Immature natural killer cell (primary cell): ENCODE results near the gene ZNF205. TPM values are rescaled to one million over a fixed set of nuclear protein-coding genes. Genes with fewer than 3 reads are reported as not detected.
A peak's percentile ranks its signal among the peaks of the same experiment; 100 is the strongest.

Experiments used
- DNase-seq, 3 donors: peaks; one replicate each; pipeline ENCODE4 v3.0.0; 2022; ENCODE audit warnings: mixed read lengths in 1 of 3
- H3K27ac Mint-ChIP-seq, 6 donors: one replicate each; pipeline ENCODE4 v1.8.0; 2020; ENCODE audit warnings: mixed read lengths in 6 of 6, mild to moderate bottlenecking in 5 of 6, inconsistent platforms in 4 of 6, moderate library complexity in 3 of 6
- H3K27me3 Mint-ChIP-seq, 3 donors: one replicate each; pipeline ENCODE4 v1.8.0; 2020 to 2021; ENCODE audit warnings: low read depth in 3 of 3, mild to moderate bottlenecking in 3 of 3, mixed read lengths in 3 of 3, moderate library complexity in 3 of 3, inconsistent platforms in 1 of 3
- H3K36me3 Mint-ChIP-seq, 3 donors: one replicate each; pipeline ENCODE4 v1.8.0; 2020; ENCODE audit warnings: mixed read lengths in 3 of 3, inconsistent platforms in 2 of 3, mild to moderate bottlenecking in 2 of 3
- H3K4me1 Mint-ChIP-seq, 2 donors: one replicate each; pipeline ENCODE4 v1.8.0; 2020; ENCODE audit warnings: inconsistent platforms in 2 of 2, mild to moderate bottlenecking in 2 of 2, mixed read lengths in 2 of 2, moderate library complexity in 1 of 2
- H3K4me3 Mint-ChIP-seq, 5 donors: one replicate each; pipeline ENCODE4 v1.8.0; 2020; ENCODE audit warnings: mild to moderate bottlenecking in 5 of 5, mixed read lengths in 5 of 5, inconsistent platforms in 3 of 5, moderate library complexity in 3 of 5
- H3K9me3 Mint-ChIP-seq, 6 donors: one replicate each; pipeline ENCODE4 v1.8.0; 2020; ENCODE audit warnings: mild to moderate bottlenecking in 6 of 6, mixed read lengths in 6 of 6, inconsistent platforms in 4 of 6, moderate library complexity in 3 of 6
- polyA plus RNA-seq, 3 donors: library from polyadenylated mRNA; unstranded; fragments of 300-500 nt; fragmentation: Illumina TruSeq; gene quantifications; one replicate each; pipeline ENCODE4 v1.2.3, GENCODE V29; 2021

Gene ZNF205
- polyA plus RNA-seq, 3 donors from 2014 or later: 0.13 TPM; not detected in 2

DNA sequence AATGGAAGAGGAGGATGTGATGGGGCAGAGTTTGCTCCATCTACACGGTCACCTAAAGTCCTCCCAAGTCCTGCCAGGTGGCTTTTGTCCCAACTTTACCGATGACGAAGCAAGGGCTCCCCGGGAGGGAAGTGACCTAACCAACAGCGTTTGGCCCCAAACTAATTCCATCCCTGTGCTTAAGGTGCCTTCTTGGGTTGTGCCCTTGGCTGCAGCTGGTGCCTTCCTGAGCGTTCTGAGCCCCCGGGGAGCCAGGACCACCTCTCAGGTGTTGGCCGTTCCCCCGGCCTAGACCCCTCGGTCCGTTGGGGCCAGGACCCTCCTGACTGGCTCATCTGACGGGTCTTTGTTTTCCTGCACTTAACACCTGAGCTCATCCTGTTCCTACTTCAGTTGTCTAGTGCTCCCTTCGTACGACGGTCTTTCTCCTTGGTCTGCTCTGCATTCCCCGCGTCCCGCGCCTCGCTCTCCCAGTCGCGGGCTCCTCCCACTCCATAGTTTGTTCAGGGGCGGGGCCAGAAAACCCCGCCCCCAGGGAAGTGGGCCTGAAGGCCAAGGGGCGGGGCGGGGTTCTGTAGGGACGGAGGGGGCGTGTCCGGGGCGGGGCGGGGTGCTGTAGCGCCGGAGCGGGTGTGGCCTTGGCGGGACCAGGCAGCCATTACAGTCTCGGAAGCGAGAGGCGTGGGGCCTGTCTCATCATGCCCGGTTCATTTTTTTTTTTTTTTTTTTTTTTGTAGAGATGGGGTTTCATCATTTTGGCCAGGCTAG lies 12.5 kb upstream of the ZNF205 start:
- DNase-seq: peak; percentile 75 to 80 (median 78)
- Mint-ChIP-seq H3K4me3 (peak overlapping the region; percentile 67 to 86 (median 79)), H3K4me1 (peaks cover 57 to 62% of the 10 kb centered on the region in 2 donors), H3K36me3 (no peaks in the 10 kb centered on the region), H3K9me3 (no peaks in the 10 kb centered on the region), H3K27me3 (peaks cover 3 to 8% (median 6%) of the 10 kb centered on the region in 3 donors), H3K27ac (peak overlapping the region; percentile 67 to 94 (median 85))

DNA sequence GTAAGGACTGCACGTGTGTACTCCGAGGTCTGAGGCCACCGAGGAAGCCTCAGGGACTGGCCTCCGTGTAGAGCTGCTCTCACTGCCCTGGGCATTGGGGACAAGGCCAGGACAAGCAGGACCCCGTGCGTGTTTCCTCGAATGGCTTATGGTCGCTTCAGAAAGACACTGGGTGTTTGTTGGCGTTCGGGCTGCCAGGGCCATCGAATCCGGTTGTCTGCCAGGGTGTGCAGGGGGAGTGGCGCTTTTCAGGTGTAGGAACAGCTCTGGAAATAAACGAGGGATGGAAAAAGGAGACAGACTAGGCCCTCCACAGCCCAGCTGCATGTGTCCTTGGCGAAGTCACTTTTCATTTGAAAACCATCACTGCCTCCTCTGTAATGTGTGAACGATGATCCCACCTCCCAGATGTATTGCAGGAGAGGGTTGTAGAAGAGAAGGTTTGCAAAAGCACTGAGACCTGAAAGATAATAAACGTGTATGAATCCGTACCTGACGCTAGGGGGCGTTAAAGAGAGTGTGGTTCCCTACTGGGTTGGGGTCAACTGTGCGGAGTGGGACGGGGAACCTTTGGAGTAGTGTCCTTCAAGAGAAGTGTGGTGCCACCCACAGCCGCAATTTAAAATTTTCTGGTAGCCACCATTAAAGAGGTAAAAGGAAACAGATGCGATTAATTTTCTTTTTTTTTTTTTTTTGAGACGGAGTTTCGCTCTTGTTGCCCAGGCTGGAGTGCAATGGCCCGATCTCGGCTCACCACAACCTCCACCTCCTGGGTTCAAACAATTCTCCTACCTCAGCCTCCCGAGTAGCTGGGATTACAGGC lies 11.2 kb upstream of the ZNF205 start:
- peak; percentile 63 to 67 (median 67) for DNase-seq
- no peaks in the 10 kb centered on the region for H3K36me3 Mint-ChIP-seq
- H3K4me1 Mint-ChIP-seq: peaks cover 61 to 62% of the 10 kb centered on the region in 2 donors
- H3K27me3 Mint-ChIP-seq: peaks cover 6 to 11% (median 8%) of the 10 kb centered on the region in 3 donors
- peak overlapping the region; percentile 87 to 94 (median 91) for H3K4me3 Mint-ChIP-seq
- H3K9me3 Mint-ChIP-seq: no peaks in the 10 kb centered on the region
- peak overlapping the region; percentile 75 to 92 (median 87) for H3K27ac Mint-ChIP-seq

DNA sequence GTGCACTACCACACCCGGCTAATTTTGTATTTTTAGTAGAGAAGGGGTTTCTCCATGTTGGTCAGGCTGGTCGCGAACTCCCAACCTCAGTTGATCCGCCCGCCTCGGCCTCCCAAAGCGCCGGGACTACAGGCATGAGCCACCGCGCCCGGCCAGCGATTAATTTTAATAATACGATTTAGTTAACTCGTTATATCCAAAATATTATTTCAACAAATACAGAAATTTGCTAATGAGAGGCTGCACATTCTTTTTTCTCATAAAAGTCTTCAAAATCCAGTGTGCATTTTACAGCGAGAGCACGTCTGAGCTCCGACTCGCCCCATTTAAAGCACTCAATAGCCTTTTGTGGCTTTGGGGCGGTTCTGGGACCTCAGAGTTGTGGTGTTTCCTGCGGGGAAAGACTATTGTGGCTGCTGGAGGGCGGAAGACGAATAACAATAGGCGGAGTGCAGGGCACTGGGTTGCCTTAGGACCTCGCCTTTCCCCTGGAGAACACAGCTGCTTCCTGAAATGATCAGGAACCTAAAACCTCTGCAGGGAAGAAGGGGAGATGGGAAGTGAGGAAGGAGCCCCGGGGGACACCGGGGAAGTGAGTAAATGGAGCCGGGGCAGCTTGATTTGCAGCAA lies 10.4 kb upstream of the ZNF205 start:
- Mint-ChIP-seq H3K4me3 (peak overlapping the region; percentile 87 to 94 (median 91)), H3K27ac (peak overlapping the region; percentile 75 to 92 (median 84)), H3K36me3 (no peaks in the 10 kb centered on the region), H3K9me3 (no peaks in the 10 kb centered on the region), H3K27me3 (peaks cover 6 to 11% (median 10%) of the 10 kb centered on the region in 3 donors), H3K4me1 (peaks cover 61 to 62% of the 10 kb centered on the region in 2 donors)
- peak in 1 of 3 donors; percentile 18 for DNase-seq

DNA sequence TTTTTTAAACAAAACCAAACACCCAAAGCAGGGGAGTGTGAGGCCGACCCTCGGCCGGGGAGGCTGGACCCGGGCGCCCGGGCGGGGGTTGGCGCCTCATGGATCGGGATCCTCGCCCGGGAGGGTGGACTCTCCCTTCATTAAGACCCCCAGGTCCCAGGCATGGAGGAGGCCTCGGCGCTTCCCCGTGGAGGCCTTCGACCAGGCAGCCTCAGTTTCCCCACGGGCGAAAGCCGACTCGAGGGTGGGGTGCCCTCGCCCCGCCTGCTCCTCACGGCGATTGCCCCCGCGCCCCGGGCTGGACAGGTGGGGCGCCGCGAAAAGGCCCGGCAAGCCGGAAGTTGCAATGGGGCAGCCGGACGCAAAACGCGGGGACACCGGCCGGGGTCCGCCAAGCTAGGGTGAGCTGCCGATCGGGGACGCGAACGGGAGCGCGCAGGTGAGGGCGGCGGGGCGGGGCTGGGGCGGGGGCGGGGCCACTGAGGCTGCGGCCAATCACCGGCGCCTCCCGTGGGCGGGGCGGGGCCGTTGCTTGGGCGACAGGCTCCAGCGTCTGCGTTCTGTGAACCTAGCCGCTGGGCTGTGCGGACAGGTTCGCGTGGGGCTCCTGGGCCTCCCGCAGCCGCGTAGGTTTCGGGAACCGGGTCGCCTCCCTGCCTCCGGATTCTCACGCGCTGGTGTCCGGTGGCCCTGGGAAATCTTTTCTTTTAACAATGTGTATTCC lies 6.0 kb upstream of the ZNF205 start:
- Mint-ChIP-seq H3K4me1 (peaks cover 39 to 49% of the 10 kb centered on the region in 2 donors), H3K27me3 (peaks cover 4 to 11% (median 9%) of the 10 kb centered on the region in 3 donors), H3K9me3 (no peaks in the 10 kb centered on the region), H3K36me3 (peaks cover 0 to 4% (median 0%) of the 10 kb centered on the region in 3 donors), H3K27ac (peak overlapping the region; percentile 90 to 97 (median 96)), H3K4me3 (peak overlapping the region; percentile 91 to 96 (median 91))
- DNase-seq: peak; percentile 86 to 90 (median 89)

DNA sequence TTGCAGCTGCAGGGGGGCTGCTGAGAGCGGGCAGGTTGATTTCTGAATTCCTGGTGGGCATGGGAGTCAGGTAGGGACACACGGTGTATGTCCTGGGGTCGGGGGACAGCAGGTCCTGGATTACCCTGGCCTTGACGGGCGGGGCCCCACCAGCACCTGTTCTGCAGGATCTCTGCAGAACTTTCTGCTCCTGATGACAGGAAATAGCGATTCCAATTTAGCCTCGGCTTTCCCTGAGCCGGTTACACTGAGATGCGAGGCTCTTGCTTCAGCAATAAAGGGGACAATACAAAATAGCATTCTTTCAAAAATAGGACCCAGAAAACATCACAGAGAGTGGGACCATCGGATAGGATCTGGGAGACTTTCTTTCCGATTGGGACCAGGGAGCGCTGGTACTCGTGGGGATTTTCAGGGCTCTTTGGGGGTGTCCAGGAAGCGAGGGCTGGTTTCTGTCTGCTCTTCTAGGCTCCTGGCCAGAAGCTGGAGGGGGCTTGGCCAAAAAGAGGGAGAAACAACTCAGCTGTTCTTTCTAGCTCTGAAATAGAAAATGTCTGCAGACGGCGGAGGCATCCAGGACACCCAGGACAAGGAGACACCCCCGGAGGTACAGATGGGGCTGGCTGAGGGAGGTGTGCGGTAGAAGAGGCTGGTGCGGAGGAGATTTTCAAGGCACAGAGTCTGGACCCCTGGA lies 642 bp downstream of the ZNF205 start:
- Mint-ChIP-seq H3K27ac (peak overlapping the region in 1 of 6 donors; percentile 41), H3K27me3 (peaks cover 0 to 2% (median 0%) of the 10 kb centered on the region in 3 donors), H3K4me3 (no peak overlapping the region), H3K36me3 (peaks cover 0 to 20% (median 8%) of the 10 kb centered on the region in 3 donors), H3K4me1 (no peaks in the 10 kb centered on the region), H3K9me3 (no peaks in the 10 kb centered on the region)
- DNase-seq: no peak

DNA sequence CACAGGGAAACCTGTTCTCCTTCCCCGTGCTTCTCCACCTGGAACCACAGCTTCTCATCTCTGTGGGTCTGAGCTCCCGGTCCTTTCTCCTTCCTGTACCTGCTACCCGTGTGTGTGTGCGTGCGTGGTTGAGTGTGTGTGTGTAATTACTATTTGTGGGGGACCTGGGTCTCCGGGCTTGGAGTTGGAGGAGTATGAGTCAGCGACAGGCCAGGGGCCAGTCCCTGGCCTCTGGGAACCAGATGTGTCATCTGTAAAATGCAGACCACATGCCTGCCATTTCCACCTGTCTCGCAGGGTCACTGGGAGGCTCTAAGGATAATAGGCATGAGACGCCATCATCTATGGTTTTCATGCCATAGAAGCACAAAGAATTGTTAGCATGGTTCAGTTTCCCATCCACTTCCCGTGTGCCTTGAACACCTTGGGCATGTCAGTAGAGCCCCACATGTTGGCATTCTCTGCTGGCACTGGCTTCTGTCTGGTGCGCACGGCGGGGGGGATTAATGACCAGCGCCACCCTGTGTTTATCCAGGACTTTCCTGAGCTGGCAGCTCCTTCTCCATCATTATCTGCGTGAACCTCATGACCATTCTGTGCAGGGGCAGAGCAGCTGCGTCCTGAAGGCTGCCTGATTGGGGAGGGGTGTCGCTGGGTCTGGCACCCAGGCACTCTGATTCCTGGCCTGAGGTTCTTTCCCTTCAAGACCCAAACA lies 1.5 kb downstream of the ZNF205 start:
- no peak overlapping the region for H3K27ac Mint-ChIP-seq

DNA sequence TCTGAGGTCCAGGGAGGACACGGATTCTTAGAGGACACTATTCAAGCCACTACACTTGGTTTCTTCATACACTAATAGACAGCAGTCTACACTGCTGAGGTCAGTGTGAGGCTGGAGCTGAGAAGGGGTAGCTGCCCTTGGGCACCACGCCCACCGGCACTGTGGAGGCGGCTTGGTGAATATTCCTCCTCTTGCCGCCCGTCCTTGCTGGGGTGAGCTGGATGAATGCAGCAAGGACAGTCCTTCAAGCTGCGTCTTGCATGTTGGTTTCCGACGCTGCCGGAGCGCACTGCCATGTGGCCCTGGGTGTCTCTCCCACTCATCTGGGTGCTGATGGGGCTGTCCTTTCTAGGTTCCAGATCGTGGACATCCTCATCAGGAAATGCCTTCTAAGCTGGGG lies 2.6 kb downstream of the ZNF205 start:
- no peaks in the 10 kb centered on the region for H3K9me3 Mint-ChIP-seq
- no peak overlapping the region for H3K4me3 Mint-ChIP-seq
- H3K27ac Mint-ChIP-seq: no peak overlapping the region

More for the DNA sequence above, 1.5 kb downstream of the ZNF205 start:
- no peaks in the 10 kb centered on the region for H3K4me1 Mint-ChIP-seq
- H3K27me3 Mint-ChIP-seq: peaks cover 0 to 2% (median 0%) of the 10 kb centered on the region in 3 donors
- H3K9me3 Mint-ChIP-seq: no peaks in the 10 kb centered on the region
- peaks cover 0 to 20% (median 8%) of the 10 kb centered on the region in 3 donors for H3K36me3 Mint-ChIP-seq
- DNase-seq: no peak
- no peak overlapping the region for H3K4me3 Mint-ChIP-seq

DNA sequence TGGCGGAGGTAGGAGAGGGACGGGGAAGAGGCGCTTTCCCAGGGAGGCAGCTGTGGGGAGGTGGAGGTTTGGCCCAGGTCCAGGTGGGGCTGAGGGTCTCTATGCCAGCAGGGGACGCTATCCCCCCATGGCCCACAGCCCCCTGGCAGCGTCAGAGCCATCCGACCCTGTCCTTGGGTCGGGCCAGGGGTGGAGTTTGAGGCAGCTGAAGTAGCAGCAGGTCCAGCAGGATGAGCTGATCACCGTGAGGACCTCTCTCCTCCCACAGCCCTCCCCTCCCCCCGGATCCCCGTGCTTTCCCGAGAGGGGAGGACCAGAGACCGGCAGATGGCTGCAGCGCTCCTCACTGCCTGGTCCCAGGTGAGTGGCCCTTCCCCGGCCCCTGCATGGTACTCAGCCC lies 3.2 kb downstream of the ZNF205 start:
- Mint-ChIP-seq H3K4me3 (no peak overlapping the region), H3K27ac (no peak overlapping the region), H3K9me3 (no peaks in the 10 kb centered on the region), H3K27me3 (peaks cover 0 to 2% (median 0%) of the 10 kb centered on the region in 3 donors), H3K36me3 (peaks cover 0 to 16% (median 8%) of the 10 kb centered on the region in 3 donors), H3K4me1 (no peaks in the 10 kb centered on the region)
- no peak for DNase-seq

More for the DNA sequence above, 2.6 kb downstream of the ZNF205 start:
- Mint-ChIP-seq H3K27me3 (peaks cover 0 to 2% (median 0%) of the 10 kb centered on the region in 3 donors), H3K4me1 (no peaks in the 10 kb centered on the region), H3K36me3 (peaks cover 0 to 20% (median 8%) of the 10 kb centered on the region in 3 donors)
- no peak for DNase-seq

DNA sequence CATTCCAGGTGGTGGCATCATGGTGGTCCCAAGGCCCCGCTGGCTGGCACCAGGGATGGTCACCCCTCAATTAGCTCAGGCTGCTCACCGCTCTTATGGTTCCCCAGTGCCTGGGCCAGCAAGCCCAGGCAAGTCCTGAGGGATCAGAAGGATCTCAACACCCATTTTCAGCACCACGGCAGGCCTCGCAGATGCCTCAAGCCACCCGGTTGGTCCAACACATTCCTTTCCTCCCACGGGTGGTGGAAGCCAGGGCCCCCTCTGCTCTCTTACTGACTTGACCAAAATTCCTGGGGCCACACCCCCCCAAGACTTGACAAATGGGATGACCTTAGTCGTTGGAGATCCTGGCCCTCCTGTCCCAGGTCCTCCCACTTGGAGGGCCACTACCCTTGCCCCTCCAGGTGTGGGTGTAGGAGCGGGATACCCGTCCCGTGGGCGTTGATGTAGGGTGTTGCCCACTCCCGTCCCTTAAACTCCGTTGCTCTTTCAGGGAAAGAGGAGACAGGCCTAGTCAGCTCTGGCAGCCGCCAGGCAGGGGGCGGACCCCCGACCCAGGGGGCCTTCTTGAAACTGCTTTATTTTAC lies 5.9 kb downstream of the ZNF205 start:
- Mint-ChIP-seq H3K4me3 (no peak overlapping the region), H3K9me3 (no peaks in the 10 kb centered on the region), H3K27ac (no peak overlapping the region), H3K27me3 (no peaks in the 10 kb centered on the region), H3K36me3 (peaks cover 0 to 7% (median 7%) of the 10 kb centered on the region in 3 donors), H3K4me1 (peaks cover 1 to 6% of the 10 kb centered on the region in 2 donors)
- DNase-seq: no peak

DNA sequence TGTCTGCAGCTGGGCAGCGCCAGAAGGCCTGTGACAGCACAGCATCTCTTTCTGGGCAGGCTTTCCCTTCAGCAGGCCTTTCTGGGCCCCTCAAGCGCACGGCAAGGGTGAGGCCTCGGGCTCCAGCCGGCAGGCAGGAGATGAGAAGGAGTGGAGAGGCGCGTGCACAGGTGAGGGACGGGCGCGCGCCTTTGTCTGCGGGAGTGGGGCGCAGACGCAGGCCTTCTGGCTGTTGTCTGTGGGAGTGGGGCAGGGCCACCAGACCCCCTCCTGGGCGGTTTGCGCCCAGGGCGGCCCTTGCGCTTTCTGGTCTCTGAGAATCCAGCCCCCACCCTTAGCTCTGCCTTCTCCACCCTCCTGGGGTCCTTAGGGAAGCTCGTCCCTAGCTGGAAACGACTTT lies 6.5 kb downstream of the ZNF205 start:
- H3K4me3 Mint-ChIP-seq: no peak overlapping the region
- H3K27me3 Mint-ChIP-seq: peaks cover 0 to 2% (median 0%) of the 10 kb centered on the region in 3 donors
- H3K27ac Mint-ChIP-seq: no peak overlapping the region
- no peaks in the 10 kb centered on the region for H3K9me3 Mint-ChIP-seq
- H3K4me1 Mint-ChIP-seq: peaks cover 7 to 11% of the 10 kb centered on the region in 2 donors
- peaks cover 0 to 4% (median 4%) of the 10 kb centered on the region in 3 donors for H3K36me3 Mint-ChIP-seq
- no peak for DNase-seq

DNA sequence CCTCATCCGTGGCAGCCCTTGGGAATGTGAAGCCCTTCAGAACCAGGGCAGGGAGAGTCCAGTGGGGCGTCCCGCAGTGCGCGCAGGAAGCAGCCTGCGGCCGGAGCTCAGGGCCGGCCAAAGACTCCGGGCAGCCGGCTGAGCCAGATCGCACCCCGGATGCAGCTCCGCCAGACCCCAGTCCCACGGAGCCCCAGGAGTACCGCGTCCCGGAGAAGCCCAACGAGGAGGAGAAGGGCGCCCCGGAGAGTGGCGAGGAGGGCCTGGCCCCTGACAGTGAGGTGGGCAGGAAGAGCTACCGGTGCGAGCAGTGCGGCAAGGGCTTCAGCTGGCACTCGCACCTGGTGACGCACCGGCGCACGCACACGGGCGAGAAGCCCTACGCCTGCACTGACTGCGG lies 6.9 kb downstream of the ZNF205 start:
- H3K4me1 Mint-ChIP-seq: peaks cover 7 to 13% of the 10 kb centered on the region in 2 donors
- peak overlapping the region in 1 of 6 donors; percentile 19 for H3K27ac Mint-ChIP-seq
- no peaks in the 10 kb centered on the region for H3K9me3 Mint-ChIP-seq
- no peak for DNase-seq
- no peak overlapping the region for H3K4me3 Mint-ChIP-seq
- H3K36me3 Mint-ChIP-seq: peaks cover 0 to 4% (median 4%) of the 10 kb centered on the region in 3 donors
- H3K27me3 Mint-ChIP-seq: peaks cover under 1 to 3% (median 2%) of the 10 kb centered on the region in 3 donors
